Measurements from ENCODE around the gene GAL3ST1. TPM values are rescaled to one million over a fixed set of nuclear protein-coding genes. Genes with fewer than 3 reads are reported as not detected.

Gene GAL3ST1
- total and polyA plus RNA-seq, 5 experiments from 2014 or later: 1.1 to 2.7 (median 1.6) TPM; not detected in 2

GRCh38 chr22:30591191-30591587 is 16.7 kb upstream of the GAL3ST1 start:
- Mint-ChIP-seq H3K4me3 (no peak overlapping the region), H3K4me1 (peaks cover 0 to 10% (median 1%) of the 10 kb centered on the region in 4 donors), H3K27me3 (peaks cover 0 to 7% (median 0%) of the 10 kb centered on the region in 5 donors), H3K36me3 (peaks cover 0 to 39% (median 15%) of the 10 kb centered on the region in 3 donors), H3K9me3 (no peaks in the 10 kb centered on the region), H3K27ac (no peak overlapping the region)
- POLR2A ChIA-PET: interaction anchor here (0.5 to 1.9 kb wide), 11 partner anchors 15 to 1317 kb away, joined by 3 to 7 read pairs (median 3); partner anchors contain the start of genes SLC35E4, TBC1D10A, TUG1 and UQCR10
- ATAC-seq: no peak
- peak in 1 of 10 donors; percentile 4 for DNase-seq

- no peaks in the 10 kb centered on the region for H3K9me3 Mint-ChIP-seq
- peaks cover 0 to 82% (median 29%) of the 10 kb centered on the region in 3 donors for H3K36me3 Mint-ChIP-seq
- H3K27ac Mint-ChIP-seq: no peak overlapping the region
- POLR2A ChIA-PET: no interaction called here
- peaks cover 0 to 11% (median 1%) of the 10 kb centered on the region in 4 donors for H3K4me1 Mint-ChIP-seq
- no peak overlapping the region for H3K4me3 Mint-ChIP-seq
- ATAC-seq (no peak), DNase-seq (no peak)
- H3K27me3 Mint-ChIP-seq: no peaks in the 10 kb centered on the region
Observed at GRCh38 chr22:30586414-30586813, 11.9 kb upstream of the GAL3ST1 start.

- no peak for ATAC-seq
- Mint-ChIP-seq H3K9me3 (no peaks in the 10 kb centered on the region), H3K36me3 (peaks cover 0 to 95% (median 44%) of the 10 kb centered on the region in 3 donors), H3K27me3 (no peaks in the 10 kb centered on the region), H3K4me1 (peaks cover 0 to 2% (median under 1%) of the 10 kb centered on the region in 4 donors), H3K4me3 (no peak overlapping the region), H3K27ac (peak overlapping the region in 2 of 10 donors; percentile 37 to 60)
- POLR2A ChIA-PET: no interaction called here
- peak in 1 of 10 donors; percentile 22 for DNase-seq
Observed at GRCh38 chr22:30584441-30584840, 10.0 kb upstream of the GAL3ST1 start.

- Mint-ChIP-seq H3K4me3 (no peak overlapping the region), H3K27me3 (no peaks in the 10 kb centered on the region), H3K9me3 (no peaks in the 10 kb centered on the region), H3K36me3 (peaks cover 0 to 95% (median 53%) of the 10 kb centered on the region in 3 donors), H3K4me1 (peaks cover 0 to 1% (median 0%) of the 10 kb centered on the region in 4 donors), H3K27ac (peak overlapping the region in 1 of 10 donors; percentile 24)
- POLR2A ChIA-PET: interaction anchor here (0.9 kb wide), 1 partner anchor 8 kb away, joined by 3 read pairs; no protein-coding TSS in a partner anchor
- DNase-seq: no peak
- ATAC-seq: no peak
Observed at GRCh38 chr22:30582788-30583545, 8.5 kb upstream of the GAL3ST1 start.

GRCh38 chr22:30582051-30582450 is 7.6 kb upstream of the GAL3ST1 start:
- DNase-seq: no peak
- no peak for ATAC-seq
- H3K9me3 Mint-ChIP-seq: no peaks in the 10 kb centered on the region

GRCh38 chr22:30580896-30581295 is 6.4 kb upstream of the GAL3ST1 start:
- POLR2A ChIA-PET: no interaction called here
- ATAC-seq: no peak

More at GRCh38 chr22:30582051-30582450, 7.6 kb upstream of the GAL3ST1 start:
- Mint-ChIP-seq H3K4me3 (no peak overlapping the region), H3K27me3 (no peaks in the 10 kb centered on the region), H3K27ac (peak overlapping the region in 1 of 10 donors; percentile 43), H3K4me1 (peaks cover 0 to 1% (median 0%) of the 10 kb centered on the region in 4 donors), H3K36me3 (peaks cover 0 to 95% (median 56%) of the 10 kb centered on the region in 3 donors)
- POLR2A ChIA-PET: no interaction called here

GRCh38 chr22:30578481-30578880 is 4.0 kb upstream of the GAL3ST1 start:
- H3K4me1 Mint-ChIP-seq: peaks cover 3 to 12% (median 6%) of the 10 kb centered on the region in 4 donors
- DNase-seq (no peak), ATAC-seq (no peak)
- peaks cover 0 to 78% (median 53%) of the 10 kb centered on the region in 3 donors for H3K36me3 Mint-ChIP-seq
- POLR2A ChIA-PET: no interaction called here
- no peaks in the 10 kb centered on the region for H3K9me3 Mint-ChIP-seq
- H3K27me3 Mint-ChIP-seq: no peaks in the 10 kb centered on the region
- no peak overlapping the region for H3K27ac Mint-ChIP-seq
- no peak overlapping the region for H3K4me3 Mint-ChIP-seq

More at GRCh38 chr22:30580896-30581295, 6.4 kb upstream of the GAL3ST1 start:
- DNase-seq: no peak
- no peaks in the 10 kb centered on the region for H3K27me3 Mint-ChIP-seq
- H3K9me3 Mint-ChIP-seq: no peaks in the 10 kb centered on the region
- peaks cover 0 to 94% (median 56%) of the 10 kb centered on the region in 3 donors for H3K36me3 Mint-ChIP-seq
- H3K4me1 Mint-ChIP-seq: peaks cover 1 to 7% (median 4%) of the 10 kb centered on the region in 4 donors
- peak overlapping the region in 1 of 10 donors; percentile 24 for H3K27ac Mint-ChIP-seq
- no peak overlapping the region for H3K4me3 Mint-ChIP-seq

GRCh38 chr22:30575859-30576258 is 1.4 kb upstream of the GAL3ST1 start:
- peaks cover 0 to 54% (median 46%) of the 10 kb centered on the region in 3 donors for H3K36me3 Mint-ChIP-seq
- peak overlapping the region in 1 of 10 donors; percentile 8 for H3K4me3 Mint-ChIP-seq
- peaks cover 5 to 15% (median 6%) of the 10 kb centered on the region in 4 donors for H3K4me1 Mint-ChIP-seq
- no peak for ATAC-seq
- H3K27me3 Mint-ChIP-seq: no peaks in the 10 kb centered on the region
- H3K9me3 Mint-ChIP-seq: no peaks in the 10 kb centered on the region
- no peak for DNase-seq
- peak overlapping the region in 1 of 10 donors; percentile 43 for H3K27ac Mint-ChIP-seq
- POLR2A ChIA-PET: no interaction called here

- peak in 1 of 10 donors; percentile 40 for DNase-seq
- no peaks in the 10 kb centered on the region for H3K27me3 Mint-ChIP-seq
- peaks cover 0 to 47% (median 38%) of the 10 kb centered on the region in 3 donors for H3K36me3 Mint-ChIP-seq
- POLR2A ChIA-PET: interaction anchor here (1.0 kb wide), 1 partner anchor 9 kb away, joined by 3 read pairs; no protein-coding TSS in a partner anchor
- peaks cover 5 to 15% (median 6%) of the 10 kb centered on the region in 4 donors for H3K4me1 Mint-ChIP-seq
- peak overlapping the region in 3 of 10 donors; percentile 13 to 79 (median 74) for H3K27ac Mint-ChIP-seq
- H3K9me3 Mint-ChIP-seq: no peaks in the 10 kb centered on the region
- H3K4me3 Mint-ChIP-seq: peak overlapping the region in 4 of 10 donors; percentile 8 to 41 (median 21)
- no peak for ATAC-seq
Observed at GRCh38 chr22:30574997-30575671, 669 bp upstream of the GAL3ST1 start.

GRCh38 chr22:30573594-30574094 is 821 bp downstream of the GAL3ST1 start:
- Mint-ChIP-seq H3K36me3 (peaks cover 0 to 32% (median 23%) of the 10 kb centered on the region in 3 donors), H3K27me3 (peaks cover 0 to 4% (median 0%) of the 10 kb centered on the region in 5 donors), H3K4me3 (no peak overlapping the region), H3K9me3 (no peaks in the 10 kb centered on the region), H3K27ac (peak overlapping the region in 2 of 10 donors; percentile 53 to 56), H3K4me1 (peaks cover 6 to 15% (median 7%) of the 10 kb centered on the region in 4 donors)
- no peak for ATAC-seq
- POLR2A ChIA-PET: no interaction called here
- no peak for DNase-seq

- peaks cover 6 to 15% (median 7%) of the 10 kb centered on the region in 4 donors for H3K4me1 Mint-ChIP-seq
- no peak for DNase-seq
- H3K27me3 Mint-ChIP-seq: peaks cover 0 to 7% (median 0%) of the 10 kb centered on the region in 5 donors
- H3K27ac Mint-ChIP-seq: peak overlapping the region in 2 of 10 donors; percentile 16 to 53
- H3K9me3 Mint-ChIP-seq: no peaks in the 10 kb centered on the region
- peaks cover 0 to 26% (median 20%) of the 10 kb centered on the region in 3 donors for H3K36me3 Mint-ChIP-seq
- POLR2A ChIA-PET: no interaction called here
- no peak overlapping the region for H3K4me3 Mint-ChIP-seq
- ATAC-seq: no peak
Observed at GRCh38 chr22:30572840-30573593, 1.4 kb downstream of the GAL3ST1 start.

GRCh38 chr22:30572210-30572609 is 2.3 kb downstream of the GAL3ST1 start:
- H3K27me3 Mint-ChIP-seq: peaks cover 0 to 13% (median 0%) of the 10 kb centered on the region in 5 donors
- H3K4me3 Mint-ChIP-seq: no peak overlapping the region
- peaks cover 0 to 18% (median 12%) of the 10 kb centered on the region in 3 donors for H3K36me3 Mint-ChIP-seq
- ATAC-seq: no peak
- no peaks in the 10 kb centered on the region for H3K9me3 Mint-ChIP-seq
- peaks cover 6 to 15% (median 7%) of the 10 kb centered on the region in 4 donors for H3K4me1 Mint-ChIP-seq
- no peak for DNase-seq
- POLR2A ChIA-PET: no interaction called here
- peak overlapping the region in 2 of 10 donors; percentile 6 to 16 for H3K27ac Mint-ChIP-seq

Measured in naive thymus-derived CD8-positive, alpha-beta T cell (primary cell).